Urinary bladder (tissue), 4 donors: ENCODE results near the gene ACVR1B. TPM values are rescaled to one million over a fixed set of nuclear protein-coding genes. Genes with fewer than 3 reads are reported as not detected.
A peak's percentile ranks its signal among the peaks of the same experiment; 100 is the strongest.

Experiments
- DNase-seq: peaks from one replicate; pipeline ENCODE4 v3.0.0-alpha.2; 2015; ENCODE audit errors: extremely low spot score
- H3K27ac ChIP-seq: one replicate; pipeline ENCODE4 v1.5.1; 2013; ENCODE audit warnings: low read depth, mild to moderate bottlenecking, moderate library complexity
- H3K36me3 ChIP-seq: one replicate; pipeline ENCODE4 v1.6.1; 2013; ENCODE audit warnings: mild to moderate bottlenecking, moderate library complexity; ENCODE audit not compliant: insufficient read depth
- H3K4me1 ChIP-seq: one replicate; pipeline ENCODE4 v1.6.1; 2013; ENCODE audit warnings: mild to moderate bottlenecking, moderate library complexity; ENCODE audit not compliant: insufficient read depth
- H3K4me3 ChIP-seq: one replicate; pipeline ENCODE4 v1.5.1; 2013; ENCODE audit warnings: low read depth, low read length
- WGBS: extraction: QIAGEN DNeasy Blood & Tissue Kit; methylation state at CpG from one replicate; pipeline ENCODE4 v1.1.7; 2013; 5-methylcytosine and 5-hydroxymethylcytosine counted together
- polyA plus RNA-seq: library from polyadenylated mRNA; stranded (reverse); fragments of 200-250 nt; gene quantifications from one replicate; pipeline ENCODE4 v1.2.3, GENCODE V29; 2013
- total RNA-seq: library from RNA; depleted of rRNA; stranded (reverse); fragments of >200 nt; gene quantifications from one replicate; pipeline ENCODE4 v1.2.3, GENCODE V29; 2014
- donor health status: healthy with polysubstance abuse.
- donor health status: healthy.

The ACVR1B gene
- total RNA-seq (9.5 TPM), polyA plus RNA-seq (14.8 TPM)

- Histone ChIP-seq H3K4me1 (peaks cover 3% of the 10 kb centered on the region), H3K4me3 (peak within 1 kb of the TSS; percentile 85), H3K27ac (peak within 1 kb of the TSS; percentile 40), H3K36me3 (no peaks in the 10 kb centered on the region)
- WGBS = under 1% methylated on average over 82 of the region's 86 CpGs
- no peak for DNase-seq
These were observed at the start of gene ACVR1B for GRCh38 chr12:51951199-51951842. Gene ACVR1B (plus strand): TSS chr12:51951699. CDS start chr12:51951744, 45 bp downstream.

GRCh38 chr12:51901881-51902280 is 49.6 kb upstream of the ACVR1B start:
- Histone ChIP-seq H3K27ac (no peak overlapping the region), H3K4me1 (no peaks in the 10 kb centered on the region), H3K4me3 (no peak overlapping the region), H3K36me3 (no peaks in the 10 kb centered on the region)
- 94% methylated on average over 11 of the region's 11 CpGs for WGBS
- no peak for DNase-seq

- Histone ChIP-seq H3K4me1 (no peaks in the 10 kb centered on the region), H3K27ac (peak overlapping the region; percentile 86), H3K36me3 (no peaks in the 10 kb centered on the region), H3K4me3 (no peak overlapping the region)
- DNase-seq = peak; percentile 77
These were observed 46.5 kb upstream of the ACVR1B start for GRCh38 chr12:51904951-51905470.

- DNase-seq = no peak
- Histone ChIP-seq H3K4me3 (no peak overlapping the region), H3K36me3 (no peaks in the 10 kb centered on the region), H3K27ac (peak overlapping the region; percentile 87), H3K4me1 (no peaks in the 10 kb centered on the region)
- 42% methylated on average over 18 of the region's 18 CpGs for WGBS
These were observed 45.7 kb upstream of the ACVR1B start for GRCh38 chr12:51905471-51906429.

GRCh38 chr12:51906430-51907082 is 44.9 kb upstream of the ACVR1B start:
- peak overlapping the region; percentile 63 for H3K4me3 ChIP-seq
- DNase-seq = no peak
- WGBS = 28% methylated on average over 23 of the region's 23 CpGs
- peak overlapping the region; percentile 87 for H3K27ac ChIP-seq
- no peaks in the 10 kb centered on the region for H3K36me3 ChIP-seq
- H3K4me1 ChIP-seq = no peaks in the 10 kb centered on the region

- Histone ChIP-seq H3K4me3 (peak within 1 kb of the TSS; percentile 63), H3K27ac (peak within 1 kb of the TSS; percentile 87), H3K4me1 (no peaks in the 10 kb centered on the region), H3K36me3 (no peaks in the 10 kb centered on the region)
- DNase-seq = no peak
- 6% methylated on average over 74 of the region's 74 CpGs for WGBS
These were observed 44.2 kb upstream of the ACVR1B start, which contains the start of gene ACVRL1 for GRCh38 chr12:51907083-51907855. Gene ACVRL1 (plus strand): TSS chr12:51907504. CDS start chr12:51912475, 4,971 bp downstream.

GRCh38 chr12:51907856-51908425 is 43.6 kb upstream of the ACVR1B start:
- Histone ChIP-seq H3K4me1 (no peaks in the 10 kb centered on the region), H3K4me3 (peak overlapping the region; percentile 63), H3K27ac (peak overlapping the region; percentile 87), H3K36me3 (no peaks in the 10 kb centered on the region)
- 65% methylated on average over 7 of the region's 7 CpGs for WGBS
- DNase-seq = no peak

- 76% methylated on average over 9 of the region's 9 CpGs for WGBS
- Histone ChIP-seq H3K4me1 (no peaks in the 10 kb centered on the region), H3K27ac (no peak overlapping the region), H3K4me3 (no peak overlapping the region), H3K36me3 (no peaks in the 10 kb centered on the region)
- no peak for DNase-seq
These were observed 42.5 kb upstream of the ACVR1B start for GRCh38 chr12:51908876-51909592.

GRCh38 chr12:51910168-51910567 is 41.3 kb upstream of the ACVR1B start:
- DNase-seq = no peak
- H3K4me3 ChIP-seq = no peak overlapping the region
- no peaks in the 10 kb centered on the region for H3K4me1 ChIP-seq
- no peaks in the 10 kb centered on the region for H3K36me3 ChIP-seq
- WGBS = 65% methylated on average over 6 of the region's 6 CpGs
- H3K27ac ChIP-seq = peak overlapping the region; percentile 0

- H3K27ac ChIP-seq = peak overlapping the region; percentile 0
- no peaks in the 10 kb centered on the region for H3K36me3 ChIP-seq
- 49% methylated on average over 3 of the region's 3 CpGs for WGBS
- DNase-seq = no peak
- H3K4me3 ChIP-seq = no peak overlapping the region
- no peaks in the 10 kb centered on the region for H3K4me1 ChIP-seq
These were observed 40.8 kb upstream of the ACVR1B start for GRCh38 chr12:51910691-51911090.

GRCh38 chr12:51911307-51911706 is 40.2 kb upstream of the ACVR1B start:
- Histone ChIP-seq H3K27ac (no peak overlapping the region), H3K36me3 (no peaks in the 10 kb centered on the region), H3K4me3 (no peak overlapping the region), H3K4me1 (no peaks in the 10 kb centered on the region)
- no peak for DNase-seq
- WGBS = 77% methylated on average over 6 of the region's 6 CpGs
